ENCODE data around the gene CPLANE2.
"Not testable (repeated sequence)": the region's sequence is repeated elsewhere in the genome, so short reads cannot be mapped to it uniquely, and the experiment has no call there.

Gene CPLANE2

GRCh38 chr1:16248603-16249516 is 11.9 kb upstream of the CPLANE2 start:
- peak; percentile 83 for DNase-seq

DNA sequence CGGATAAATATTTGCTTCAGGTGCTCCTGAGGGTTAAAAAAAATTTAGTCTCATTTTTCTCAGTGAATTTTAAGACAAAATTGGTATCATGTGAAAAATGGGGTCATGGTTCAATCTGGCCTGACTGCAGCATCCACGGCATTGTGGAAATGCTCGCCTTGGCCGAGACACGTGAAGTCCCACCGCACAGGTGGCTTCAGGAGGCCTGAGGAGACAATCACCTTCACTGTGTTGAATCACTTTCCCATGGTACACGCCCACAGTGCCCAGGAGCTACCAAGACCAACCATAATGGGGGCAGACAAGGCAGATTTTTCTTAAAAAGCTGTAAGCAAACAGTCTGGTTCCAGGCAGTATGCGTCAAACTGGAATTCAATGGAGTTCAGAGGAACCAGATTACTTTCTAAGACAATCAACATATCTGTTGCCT is 11.0 kb upstream of the CPLANE2 start:
- no peak for DNase-seq

- DNase-seq: no peak
These were observed 10.5 kb upstream of the CPLANE2 start for GRCh38 chr1:16247441-16247840.

GRCh38 chr1:16246961-16247360 is 10.0 kb upstream of the CPLANE2 start:
- DNase-seq: no peak

DNA sequence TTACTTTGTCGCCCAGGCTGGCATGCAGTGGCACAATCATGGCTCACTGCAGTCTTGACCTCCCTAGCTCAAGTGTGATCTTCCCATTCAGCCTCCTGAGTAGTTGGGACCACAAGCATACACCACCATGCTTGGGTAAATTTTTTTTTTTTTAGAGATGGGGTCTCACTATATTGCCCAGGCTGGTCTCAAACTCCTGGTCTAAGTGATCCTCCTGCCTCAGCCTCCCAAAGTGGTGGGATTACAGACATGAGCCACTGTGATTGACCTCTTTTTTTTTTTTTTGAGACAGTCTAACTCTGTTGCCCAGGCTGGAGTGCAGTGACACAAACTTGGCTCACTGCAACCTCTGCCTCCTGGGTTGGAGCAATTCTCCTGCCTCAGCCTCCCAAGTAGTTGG is 9.3 kb upstream of the CPLANE2 start:
- not testable (repeated sequence) for DNase-seq

- DNase-seq: no peak
These were observed 8.7 kb upstream of the CPLANE2 start for GRCh38 chr1:16245476-16246196.

DNA sequence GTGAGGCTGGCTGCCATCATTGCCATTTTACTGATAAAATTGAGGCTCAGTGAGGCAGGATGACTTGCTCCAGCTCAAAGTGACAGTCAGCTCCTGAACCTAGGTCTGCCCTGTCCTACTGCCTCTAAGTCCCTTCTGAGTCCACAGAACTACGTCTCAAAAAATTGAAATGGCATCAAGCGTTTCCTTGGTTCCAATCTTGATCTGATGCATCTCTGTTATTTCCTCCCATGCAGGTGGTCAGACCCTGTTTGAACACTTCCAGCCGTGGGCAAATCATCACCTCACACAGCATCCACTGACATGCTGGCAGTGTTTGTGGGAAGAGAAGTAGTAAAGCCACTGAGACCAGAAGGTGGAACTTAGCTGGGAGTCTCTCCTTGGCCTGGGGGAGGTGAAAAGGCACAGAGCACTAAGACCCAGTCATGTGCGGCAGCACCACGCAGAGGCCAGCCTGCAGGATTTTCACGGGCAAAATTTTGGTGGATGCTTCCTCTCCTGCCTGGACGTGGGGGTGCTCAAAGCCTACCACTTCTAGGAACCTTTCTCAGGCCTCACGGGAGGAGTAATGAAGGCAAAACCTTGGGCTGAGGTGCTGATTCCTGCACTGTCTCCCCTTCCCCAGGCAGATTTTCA is 7.8 kb upstream of the CPLANE2 start:
- no peak for DNase-seq

DNA sequence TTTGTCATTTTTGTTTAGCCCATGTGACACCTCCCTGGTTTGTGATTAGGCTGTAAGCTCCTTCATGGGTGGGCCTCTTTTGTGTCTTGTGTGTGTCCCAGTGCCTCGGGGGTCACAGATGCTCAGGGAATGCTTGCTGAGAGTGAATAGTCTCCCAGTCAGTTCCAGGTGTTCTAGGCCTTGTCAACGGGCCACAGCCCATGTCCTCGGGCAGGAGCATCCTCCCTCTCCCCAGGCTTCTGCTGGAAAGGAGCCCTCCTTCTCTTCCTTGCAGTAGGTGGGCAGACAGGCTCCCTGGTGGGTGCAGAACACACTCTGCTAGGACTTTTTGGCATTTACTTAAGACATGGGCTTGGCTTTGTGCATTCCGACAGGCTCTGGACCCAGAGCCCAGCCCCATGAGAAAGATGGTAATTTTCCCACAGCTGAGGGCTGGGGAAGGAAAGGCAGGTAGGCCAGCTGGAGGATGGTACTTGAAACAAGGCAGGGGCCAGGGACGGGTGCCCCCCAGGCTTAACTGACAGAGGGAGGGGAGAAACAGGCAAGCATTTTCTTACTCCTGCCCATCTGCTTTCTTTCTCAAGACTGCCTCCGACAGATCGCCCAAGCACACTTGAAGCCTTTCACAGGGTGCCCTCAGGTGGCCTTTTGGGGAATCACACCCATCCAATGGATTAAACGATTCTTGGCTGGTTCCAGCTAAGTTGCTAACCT is 7.1 kb upstream of the CPLANE2 start:
- peak; percentile 76 for DNase-seq

DNA sequence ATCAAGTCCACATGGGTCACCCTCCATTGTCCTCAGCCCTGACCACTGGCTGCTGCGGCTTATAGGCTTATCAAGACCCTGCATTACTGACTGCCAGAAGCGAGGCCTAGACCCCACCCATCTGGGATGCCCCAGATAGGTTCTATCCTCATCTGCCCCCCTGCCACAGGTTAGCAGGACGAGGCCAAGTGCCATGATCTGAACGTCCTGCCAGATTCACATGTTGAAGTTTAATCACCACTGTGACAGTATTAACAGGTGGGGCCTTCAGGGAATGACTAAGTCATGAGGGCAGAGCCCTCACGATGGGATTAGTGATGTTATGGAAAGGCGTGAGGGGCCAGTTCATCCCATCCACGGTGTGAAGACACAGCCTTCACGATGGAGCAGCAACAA is 6.2 kb upstream of the CPLANE2 start:
- no peak for DNase-seq

DNA sequence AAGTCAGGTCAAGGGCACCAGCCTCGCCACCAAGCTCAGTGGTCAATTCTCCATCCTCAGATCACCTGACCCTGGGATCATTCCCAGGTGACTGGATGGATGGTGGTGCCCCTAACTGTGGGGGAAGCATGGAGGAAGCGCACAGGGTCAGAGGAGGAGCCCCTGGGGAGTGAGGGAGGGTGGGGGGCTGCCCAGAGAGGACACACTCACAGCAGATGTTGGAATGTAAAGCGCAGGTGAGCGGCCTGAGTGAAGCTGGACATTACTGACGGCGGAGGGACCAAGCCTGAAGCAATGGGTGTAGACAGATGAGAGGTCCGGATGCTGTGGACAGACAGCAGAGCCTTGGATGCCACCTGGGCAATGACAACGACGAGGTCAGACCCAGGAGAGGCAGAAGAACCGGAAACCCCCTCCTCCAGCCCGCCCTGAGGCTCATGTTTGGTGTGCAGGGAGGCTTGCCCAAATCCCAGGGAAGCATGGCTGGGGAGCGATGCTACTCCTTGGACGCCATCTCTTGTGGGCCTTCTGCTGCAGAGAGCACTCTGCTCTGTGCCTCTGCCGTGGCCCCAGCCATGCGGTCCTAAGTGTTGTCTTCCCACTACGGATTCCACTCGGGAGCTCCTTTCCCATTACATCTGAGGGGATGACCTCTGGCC is 5.7 kb upstream of the CPLANE2 start:
- DNase-seq: no peak

GRCh38 chr1:16241221-16241708 is 4.3 kb upstream of the CPLANE2 start:
- no peak for DNase-seq

- no peak for DNase-seq
These were observed 3.0 kb upstream of the CPLANE2 start for GRCh38 chr1:16239972-16240491.

- DNase-seq: no peak
These were observed 404 bp upstream of the CPLANE2 start for GRCh38 chr1:16237343-16237830.

DNA sequence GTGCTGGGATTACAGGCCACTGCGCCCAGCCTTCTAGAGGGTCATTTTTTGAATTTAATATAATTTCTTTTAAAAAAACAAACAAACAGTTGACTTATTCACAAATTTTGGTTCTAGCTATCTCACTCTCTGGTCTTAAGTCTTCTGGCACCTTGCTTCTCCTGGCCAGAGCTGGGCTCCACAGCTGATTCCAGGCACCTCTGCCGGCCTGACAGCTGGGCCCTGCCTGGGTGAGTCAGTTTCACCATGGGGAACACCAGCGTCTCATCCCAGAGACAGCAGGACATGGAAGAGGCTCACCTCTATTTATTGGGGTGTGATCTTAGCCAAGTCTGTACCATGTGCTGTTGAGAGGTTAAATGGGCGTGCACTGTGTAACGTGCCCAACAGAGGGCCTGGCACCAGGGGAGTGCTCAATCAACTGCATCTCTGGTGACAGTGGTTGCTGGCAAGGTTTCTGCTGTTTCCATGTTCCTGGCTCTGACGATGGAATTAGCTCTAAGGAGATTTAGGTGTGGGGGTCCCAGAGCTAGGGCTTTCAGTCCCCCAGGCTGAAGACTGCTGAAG is 956 bp downstream of the CPLANE2 start:
- no peak for DNase-seq

DNA sequence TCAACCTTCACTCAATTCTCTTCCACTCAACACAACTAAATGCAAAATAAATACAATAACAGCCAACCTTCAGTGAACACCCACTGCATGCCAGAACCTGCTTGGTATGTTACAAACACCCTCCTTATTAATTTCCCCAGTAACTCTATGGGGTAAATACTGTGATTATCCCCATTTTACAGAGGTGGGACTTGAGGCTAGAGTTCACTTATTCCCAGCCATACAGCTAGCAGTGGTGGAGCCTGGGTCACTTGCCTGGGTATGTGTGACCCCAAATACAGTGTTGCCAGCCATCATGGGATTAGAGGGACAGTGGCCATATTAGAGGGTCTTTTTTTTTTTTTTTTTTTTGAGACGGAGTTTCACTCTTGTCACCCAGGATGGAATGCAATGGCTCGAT is 1.6 kb downstream of the CPLANE2 start:
- DNase-seq: no peak

GRCh38 chr1:16233431-16233830 is 3.6 kb downstream of the CPLANE2 start:
- DNase-seq: no peak

DNA sequence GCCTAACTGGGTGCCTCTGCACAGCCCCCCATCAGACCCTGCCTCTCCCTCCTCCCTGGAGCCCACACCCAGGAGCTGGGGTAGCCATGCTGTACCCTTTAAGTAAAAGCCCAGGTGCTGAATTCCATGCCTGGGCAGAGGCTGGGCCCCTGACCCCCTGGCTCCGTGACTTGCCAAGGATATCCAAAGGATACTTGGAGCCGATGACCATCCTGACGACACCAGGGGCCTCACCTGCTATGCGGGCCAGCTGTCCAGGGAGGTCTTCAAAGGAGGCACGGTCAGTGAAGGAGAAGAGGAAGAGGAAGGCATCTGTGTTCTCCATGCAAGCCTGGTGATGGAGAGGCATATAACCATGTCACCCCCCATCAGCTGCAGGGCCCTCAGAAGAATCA is 4.7 kb downstream of the CPLANE2 start:
- no peak for DNase-seq

DNA sequence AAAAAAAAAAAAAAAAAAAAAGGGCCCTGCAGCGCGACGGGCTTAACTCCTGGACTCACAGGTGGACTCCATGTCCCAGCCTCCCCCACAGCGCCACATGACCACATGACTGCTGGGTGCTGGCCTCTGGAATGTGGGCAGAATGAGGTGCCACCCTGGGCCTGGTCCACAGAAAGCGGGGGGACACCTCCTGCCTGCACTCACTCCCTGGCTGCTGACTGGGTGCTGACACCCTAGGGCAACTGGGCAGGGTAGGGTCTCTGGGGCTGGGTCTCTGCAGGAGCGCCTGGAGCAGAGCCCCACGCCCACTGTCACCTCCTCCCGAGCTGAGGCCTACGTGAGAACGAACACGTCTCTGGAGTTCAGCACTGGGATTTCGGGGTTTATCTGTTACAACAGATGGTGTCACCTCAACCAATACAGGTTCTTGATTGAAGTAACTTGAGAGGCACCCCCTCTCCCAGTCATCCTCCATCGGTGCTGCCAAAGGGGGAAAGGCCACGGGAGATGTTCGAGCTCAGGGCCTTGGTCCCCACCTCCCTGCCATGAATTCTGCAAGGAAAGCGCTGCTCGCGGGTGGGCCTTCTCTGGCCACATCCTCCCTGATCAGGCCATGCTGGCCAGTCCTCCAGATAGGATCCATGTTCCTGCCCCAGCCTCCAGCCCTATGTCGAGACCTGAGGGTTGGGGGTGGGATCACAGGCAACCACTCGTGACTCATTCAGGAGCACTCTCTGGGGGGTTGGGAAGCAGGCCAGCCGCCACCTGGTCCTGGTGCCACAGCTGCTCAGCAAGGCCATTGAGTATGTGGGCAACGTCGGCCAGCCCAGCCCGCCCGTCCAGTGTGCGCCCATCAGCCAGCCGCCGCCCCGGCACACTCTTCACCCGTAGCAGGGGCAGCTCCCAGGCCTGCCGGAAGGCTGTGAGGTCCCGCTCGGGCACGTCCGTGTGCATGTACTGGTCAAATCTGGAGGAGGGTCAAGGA is 5.4 kb downstream of the CPLANE2 start:
- DNase-seq: no peak

DNA sequence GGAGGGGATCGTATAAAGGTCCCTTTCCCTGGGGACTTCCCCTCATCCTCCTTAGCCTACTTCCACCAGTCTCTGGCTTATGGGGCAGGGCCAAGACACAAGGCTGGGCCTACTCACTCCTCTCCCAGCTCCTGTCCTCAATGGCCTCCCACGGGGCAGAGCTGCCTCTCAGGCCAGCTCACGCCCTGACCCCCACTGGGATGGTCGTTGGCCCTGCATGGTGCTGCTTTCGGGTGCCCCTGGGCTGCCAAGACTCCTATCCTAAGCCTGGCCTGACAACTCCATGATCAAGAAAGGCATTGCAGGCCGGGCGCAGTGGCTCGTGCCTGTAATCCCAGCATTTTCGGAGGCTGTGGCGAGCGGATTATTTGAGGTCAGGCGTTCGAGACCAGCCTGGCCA is 6.2 kb downstream of the CPLANE2 start:
- DNase-seq: no peak
